GM23338 (cell line): Measurements from ENCODE around the gene CEP70. TPM values are rescaled to one million over a fixed set of nuclear protein-coding genes. Genes with fewer than 3 reads are reported as not detected.

Experiments
- ATAC-seq: fragments of 200-7000 bp; cut with Tn5 transposase; 3 replicates; pipeline ENCODE4 v1.9.1; 2020
- DNase-seq: peaks from one replicate; pipeline ENCODE4 v3.0.0-alpha.2; 2015; ENCODE audit warnings: low spot score
- H2AFZ ChIP-seq: fragments of 200-600 bp; sonication (generic); 2 replicates; pipeline ENCODE4 v1.8.0; 2016; ENCODE audit warnings: antibody characterized with exemption, mild to moderate bottlenecking, moderate library complexity
- H3F3A ChIP-seq: fragments of 200-600 bp; sonication (generic); replicated peaks from 2 replicates; pipeline ENCODE4 v1.8.0; 2017; ENCODE audit warnings: antibody characterized with exemption, mixed run types, low read depth
- H3K27ac ChIP-seq: fragments of 200-600 bp; sonication (generic); 2 replicates; pipeline ENCODE4 v1.6.1; 2016; ENCODE audit warnings: low read depth
- H3K27me3 ChIP-seq: fragments of 200-600 bp; sonication (generic); 2 replicates; pipeline ENCODE4 v1.8.0; 2016; ENCODE audit warnings: mild to moderate bottlenecking, mixed run types, moderate library complexity; ENCODE audit not compliant: insufficient read depth
- H3K36me3 ChIP-seq: fragments of 200-600 bp; sonication (generic); 2 replicates; pipeline ENCODE4 v1.8.0; 2016; ENCODE audit warnings: mild to moderate bottlenecking; ENCODE audit not compliant: insufficient read depth
- H3K4me1 ChIP-seq: fragments of 200-600 bp; sonication (generic); 2 replicates; pipeline ENCODE4 v1.8.0; 2016; ENCODE audit warnings: mild to moderate bottlenecking, moderate library complexity; ENCODE audit not compliant: insufficient read depth
- H3K4me2 ChIP-seq: fragments of 200-600 bp; sonication (generic); 2 replicates; pipeline ENCODE4 v1.7.1; 2017; ENCODE audit warnings: mixed run types
- H3K4me3 ChIP-seq: fragments of 200-600 bp; sonication (generic); 2 replicates; pipeline ENCODE4 v1.6.1; 2016; ENCODE audit warnings: mixed run types
- H3K79me2 ChIP-seq: fragments of 200-600 bp; sonication (generic); replicated peaks from 2 replicates; pipeline ENCODE4 v1.8.0; 2017; ENCODE audit warnings: mild to moderate bottlenecking; ENCODE audit not compliant: insufficient read depth
- H3K9me2 ChIP-seq: fragments of 200-600 bp; sonication (generic); 2 replicates; pipeline ENCODE4 v1.8.0; 2017; ENCODE audit not compliant: insufficient read depth
- H4K20me1 ChIP-seq: fragments of 200-600 bp; sonication (generic); replicated peaks from 2 replicates; pipeline ENCODE4 v1.8.0; 2017; ENCODE audit warnings: mild to moderate bottlenecking; ENCODE audit not compliant: insufficient read depth
- H3K27ac Mint-ChIP-seq: 2 replicates; pipeline ENCODE4 v1.8.0; 2020; ENCODE audit warnings: inconsistent platforms, mild to moderate bottlenecking, moderate library complexity, mixed read lengths
- H3K27me3 Mint-ChIP-seq: 3 replicates; pipeline ENCODE4 v1.8.0; 2022; ENCODE audit warnings: low read depth, mild to moderate bottlenecking, moderate library complexity, mixed read lengths, inconsistent platforms; ENCODE audit not compliant: insufficient read depth, poor library complexity
- H3K36me3 Mint-ChIP-seq: 3 replicates; pipeline ENCODE4 v1.8.0; 2021; ENCODE audit warnings: low read depth, mild to moderate bottlenecking, inconsistent platforms, moderate library complexity, mixed read lengths
- H3K4me1 Mint-ChIP-seq: 3 replicates; pipeline ENCODE4 v1.8.0; 2020; ENCODE audit warnings: mild to moderate bottlenecking, inconsistent platforms, mixed read lengths
- H3K4me3 Mint-ChIP-seq: 3 replicates; pipeline ENCODE4 v1.8.0; 2021; ENCODE audit warnings: moderate library complexity, mild to moderate bottlenecking, inconsistent platforms, mixed read lengths
- H3K9me3 Mint-ChIP-seq: 3 replicates; pipeline ENCODE4 v1.8.0; 2020; ENCODE audit warnings: moderate library complexity, mild to moderate bottlenecking, inconsistent platforms, mixed read lengths
- CREB1 ChIP-seq: fragments of 250-450 bp; sonication (Bioruptor Pico); IDR thresholded peaks from 2 replicates; pipeline ENCODE4 v1.5.0; 2020; ENCODE audit warnings: low read depth, mild to moderate bottlenecking, moderate library complexity
- CTCF ChIP-seq, 2 experiments: fragments of 200-600 bp in 1 of 2; sonication (generic) in 1 of 2; conservative IDR thresholded peaks; 2 replicates each; pipeline versions ENCODE4 v1.5.1 to v1.6.1; 2016 to 2017; ENCODE audit warnings: antibody characterized with exemption in 2 of 2, low read depth in 2 of 2, mild to moderate bottlenecking in 2 of 2, moderate library complexity in 1 of 2
- EZH2 ChIP-seq: fragments of 200-600 bp; sonication (generic); IDR thresholded peaks from one replicate; pipeline ENCODE4 v1.8.0; 2017; ENCODE audit warnings: antibody characterized with exemption, mild to moderate bottlenecking, low read depth; ENCODE audit not compliant: unreplicated experiment
- EZH2phosphoT487 ChIP-seq: fragments of 200-600 bp; sonication (generic); IDR thresholded peaks from one replicate; pipeline ENCODE4 v1.8.1; 2018; ENCODE audit warnings: antibody characterized with exemption; ENCODE audit not compliant: unreplicated experiment
- JUNB ChIP-seq: IDR thresholded peaks from one replicate; pipeline ENCODE4 v1.6.1; 2016; ENCODE audit warnings: antibody characterized with exemption; ENCODE audit not compliant: unreplicated experiment
- NANOG ChIP-seq: IDR thresholded peaks from 2 replicates; pipeline ENCODE4 v1.6.1; 2016; ENCODE audit warnings: antibody characterized with exemption, borderline replicate concordance
- POLR2AphosphoS5 ChIP-seq: IDR thresholded peaks from 2 replicates; pipeline ENCODE4 v1.6.1; 2016; ENCODE audit warnings: antibody characterized with exemption, low read depth
- STAT1 ChIP-seq: IDR thresholded peaks from one replicate; pipeline ENCODE4 v1.6.1; 2016; ENCODE audit warnings: antibody characterized with exemption; ENCODE audit not compliant: unreplicated experiment
- ZNF114 ChIP-seq: fragments of 250-450 bp; sonication (Bioruptor Pico); IDR thresholded peaks from 2 replicates; pipeline ENCODE4 v1.5.0; 2020; ENCODE audit warnings: mild to moderate bottlenecking, moderate library complexity
- ZNF331 ChIP-seq: fragments of 250-450 bp; sonication (Bioruptor Pico); IDR thresholded peaks from 2 replicates; pipeline ENCODE4 v1.5.0; 2020; ENCODE audit warnings: low read depth, mild to moderate bottlenecking, moderate library complexity
- ZNF462 ChIP-seq: fragments of 250-450 bp; sonication (Bioruptor Pico); IDR thresholded peaks from 2 replicates; pipeline ENCODE4 v1.5.0; 2020; ENCODE audit warnings: mild to moderate bottlenecking, moderate library complexity
- polyA plus RNA-seq: library from polyadenylated mRNA; unstranded; fragments of >200 nt; fragmentation: Nextera tagmentation; extraction: Ambion mirVana; gene quantifications from 2 replicates; pipeline ENCODE4 v1.2.1, GENCODE V29; 2016
- total RNA-seq: library from RNA; depleted of rRNA; stranded (reverse); fragments of >200 nt; shearing (Covaris generic); gene quantifications from 2 replicates; pipeline ENCODE4 v1.2.3, GENCODE V29; 2014
- TF ChIP-seq, protein P1 (sequence below): IDR thresholded peaks from 2 replicates; pipeline ENCODE4 v1.6.1; 2016; ENCODE audit warnings: antibody characterized with exemption
- TF ChIP-seq, protein P2 (sequence below): IDR thresholded peaks from one replicate; pipeline ENCODE4 v1.6.1; 2018; ENCODE audit warnings: antibody characterized with exemption; ENCODE audit not compliant: unreplicated experiment

Gene CEP70
- total and polyA plus RNA-seq, 2 experiments from 2014 or later = 28.8 to 31.4 TPM

DNA sequence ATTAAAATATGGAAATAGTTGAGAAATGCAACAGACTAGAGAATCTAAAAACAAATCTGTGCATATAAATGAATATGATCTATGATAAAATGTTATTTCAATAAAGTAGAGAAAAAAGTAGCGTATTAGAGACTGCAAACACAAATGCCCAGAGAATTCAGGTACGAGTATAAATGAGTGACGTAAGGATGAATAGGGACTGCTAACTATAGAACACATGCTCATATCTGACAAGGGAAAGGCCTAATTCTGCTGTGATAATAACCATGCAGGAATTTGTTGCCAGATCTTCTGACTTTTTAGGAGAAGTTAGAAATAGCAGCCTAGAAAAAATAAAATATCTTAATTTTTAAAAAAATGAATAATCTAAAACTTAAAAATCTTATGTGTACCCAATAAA, 86.5 kb downstream of the CEP70 start:
- peaks cover 8% of the 10 kb centered on the region for H3K4me1 Mint-ChIP-seq
- no peak overlapping the region for H3K4me2 ChIP-seq
- no peaks in the 10 kb centered on the region for H3K36me3 ChIP-seq
- H3K27ac Mint-ChIP-seq = no peak overlapping the region
- DNase-seq (no peak), ATAC-seq (no peak)
- no peaks in the 10 kb centered on the region for H3K36me3 Mint-ChIP-seq
- H3K4me3 ChIP-seq = no peak overlapping the region
- no peaks in the 10 kb centered on the region for H3K9me3 Mint-ChIP-seq
- H4K20me1 ChIP-seq = no peaks in the 10 kb centered on the region
- peaks cover 9% of the 10 kb centered on the region for H3K27me3 Mint-ChIP-seq
- no peak overlapping the region for H2AFZ ChIP-seq
- no peak for TF ChIP-seq ZNF462 (CRISPR knock-in tag)
- TF ChIP-seq, protein P1, sequence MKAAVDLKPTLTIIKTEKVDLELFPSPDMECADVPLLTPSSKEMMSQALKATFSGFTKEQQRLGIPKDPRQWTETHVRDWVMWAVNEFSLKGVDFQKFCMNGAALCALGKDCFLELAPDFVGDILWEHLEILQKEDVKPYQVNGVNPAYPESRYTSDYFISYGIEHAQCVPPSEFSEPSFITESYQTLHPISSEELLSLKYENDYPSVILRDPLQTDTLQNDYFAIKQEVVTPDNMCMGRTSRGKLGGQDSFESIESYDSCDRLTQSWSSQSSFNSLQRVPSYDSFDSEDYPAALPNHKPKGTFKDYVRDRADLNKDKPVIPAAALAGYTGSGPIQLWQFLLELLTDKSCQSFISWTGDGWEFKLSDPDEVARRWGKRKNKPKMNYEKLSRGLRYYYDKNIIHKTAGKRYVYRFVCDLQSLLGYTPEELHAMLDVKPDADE = no peak
- TF ChIP-seq POLR2AphosphoS5 = no peak
- no peak for TF ChIP-seq NANOG
- TF ChIP-seq EZH2 = no peak
- TF ChIP-seq STAT1 = no peak
- TF ChIP-seq, protein P2, sequence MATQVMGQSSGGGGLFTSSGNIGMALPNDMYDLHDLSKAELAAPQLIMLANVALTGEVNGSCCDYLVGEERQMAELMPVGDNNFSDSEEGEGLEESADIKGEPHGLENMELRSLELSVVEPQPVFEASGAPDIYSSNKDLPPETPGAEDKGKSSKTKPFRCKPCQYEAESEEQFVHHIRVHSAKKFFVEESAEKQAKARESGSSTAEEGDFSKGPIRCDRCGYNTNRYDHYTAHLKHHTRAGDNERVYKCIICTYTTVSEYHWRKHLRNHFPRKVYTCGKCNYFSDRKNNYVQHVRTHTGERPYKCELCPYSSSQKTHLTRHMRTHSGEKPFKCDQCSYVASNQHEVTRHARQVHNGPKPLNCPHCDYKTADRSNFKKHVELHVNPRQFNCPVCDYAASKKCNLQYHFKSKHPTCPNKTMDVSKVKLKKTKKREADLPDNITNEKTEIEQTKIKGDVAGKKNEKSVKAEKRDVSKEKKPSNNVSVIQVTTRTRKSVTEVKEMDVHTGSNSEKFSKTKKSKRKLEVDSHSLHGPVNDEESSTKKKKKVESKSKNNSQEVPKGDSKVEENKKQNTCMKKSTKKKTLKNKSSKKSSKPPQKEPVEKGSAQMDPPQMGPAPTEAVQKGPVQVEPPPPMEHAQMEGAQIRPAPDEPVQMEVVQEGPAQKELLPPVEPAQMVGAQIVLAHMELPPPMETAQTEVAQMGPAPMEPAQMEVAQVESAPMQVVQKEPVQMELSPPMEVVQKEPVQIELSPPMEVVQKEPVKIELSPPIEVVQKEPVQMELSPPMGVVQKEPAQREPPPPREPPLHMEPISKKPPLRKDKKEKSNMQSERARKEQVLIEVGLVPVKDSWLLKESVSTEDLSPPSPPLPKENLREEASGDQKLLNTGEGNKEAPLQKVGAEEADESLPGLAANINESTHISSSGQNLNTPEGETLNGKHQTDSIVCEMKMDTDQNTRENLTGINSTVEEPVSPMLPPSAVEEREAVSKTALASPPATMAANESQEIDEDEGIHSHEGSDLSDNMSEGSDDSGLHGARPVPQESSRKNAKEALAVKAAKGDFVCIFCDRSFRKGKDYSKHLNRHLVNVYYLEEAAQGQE = no peak
- TF ChIP-seq ZNF114 (CRISPR knock-in tag) = no peak
- TF ChIP-seq JUNB = no peak
- no peak for TF ChIP-seq CTCF (conservative IDR thresholded peaks at IDR 0.05; ENCODE audit: low read depth in 2 of 2)
- no peak for TF ChIP-seq CREB1
- TF ChIP-seq ZNF331 = no peak
- TF ChIP-seq EZH2phosphoT487 = no peak
- H3F3A ChIP-seq = no peaks in the 10 kb centered on the region
- H3K4me3 Mint-ChIP-seq = no peak overlapping the region
- H3K27me3 ChIP-seq = no peaks in the 10 kb centered on the region
- no peak overlapping the region for H3K27ac ChIP-seq
- no peaks in the 10 kb centered on the region for H3K79me2 ChIP-seq
- H3K9me2 ChIP-seq = no peaks in the 10 kb centered on the region
- peaks cover 9% of the 10 kb centered on the region; the same call in 1 of the 2 replicates for H3K4me1 ChIP-seq
